Kidney tubule cell (primary cell): ENCODE results near the gene DOC2B.
"Not testable (repeated sequence)": the region's sequence is repeated elsewhere in the genome, so short reads cannot be mapped to it uniquely, and the experiment has no call there.

Experiments
- DNase-seq: peaks from one replicate; pipeline ENCODE4 v3.0.0-alpha.2; 2018; ENCODE audit warnings: low spot score

Gene DOC2B

DNA sequence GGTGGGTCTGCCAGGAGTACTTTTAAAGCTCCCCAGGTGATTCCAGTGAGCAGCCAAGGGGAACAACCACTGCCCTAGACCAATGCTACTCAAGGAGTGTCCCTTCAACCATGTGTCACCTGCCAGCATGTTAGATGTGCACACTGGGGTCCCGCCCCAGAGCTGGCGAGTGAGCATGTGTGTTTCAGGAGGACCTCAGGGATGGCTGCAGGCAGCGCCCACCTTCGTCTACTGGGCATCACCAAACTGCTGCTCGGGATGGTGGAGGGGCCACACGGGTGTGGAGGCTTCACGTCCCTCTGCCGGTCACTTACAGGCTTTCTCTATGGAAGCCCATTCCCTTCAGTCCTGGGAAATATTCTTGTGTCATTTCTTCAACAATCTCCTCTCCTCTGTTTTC lies 29.0 kb upstream of the DOC2B start:
- no peak for DNase-seq

DNA sequence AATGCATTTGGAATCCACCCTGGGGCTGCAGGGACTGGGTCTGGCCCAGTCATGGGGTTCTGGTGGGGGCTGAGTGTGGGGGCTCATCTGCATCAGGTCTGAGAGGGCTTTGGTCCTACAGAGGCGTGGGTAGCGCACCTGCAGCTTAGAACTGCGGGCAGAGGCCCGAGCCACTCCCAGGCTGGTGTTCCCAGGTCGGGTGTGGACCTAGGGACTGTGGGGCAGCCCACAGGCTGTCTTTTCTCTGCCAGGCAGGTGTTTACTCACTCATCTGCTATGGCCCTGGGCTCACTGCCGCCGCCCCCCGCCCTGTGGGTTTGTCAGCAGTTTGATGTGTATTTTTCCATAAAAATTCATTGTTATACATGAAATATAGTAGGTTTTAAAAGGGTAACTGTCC lies 27.0 kb upstream of the DOC2B start:
- no peak for DNase-seq

DNA sequence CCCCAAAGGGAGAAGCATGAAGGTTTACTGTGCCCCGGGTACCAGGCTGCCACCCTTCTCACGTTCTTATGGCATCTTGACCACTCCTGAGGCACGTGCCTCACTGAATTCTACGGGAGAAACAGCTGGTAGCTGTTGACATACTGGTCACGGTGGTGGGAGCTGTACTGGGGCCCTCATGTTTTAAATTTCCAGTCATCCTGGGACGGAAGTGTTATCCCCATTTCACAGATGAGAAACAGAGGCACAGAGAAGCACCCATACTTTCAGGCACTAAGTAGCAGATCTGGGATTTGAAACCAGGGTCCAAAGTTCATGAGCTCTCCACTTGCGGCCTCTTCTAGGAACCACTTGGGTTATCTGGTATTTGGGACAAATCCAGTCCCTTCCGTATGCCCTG lies 26.3 kb upstream of the DOC2B start:
- no peak for DNase-seq

DNA sequence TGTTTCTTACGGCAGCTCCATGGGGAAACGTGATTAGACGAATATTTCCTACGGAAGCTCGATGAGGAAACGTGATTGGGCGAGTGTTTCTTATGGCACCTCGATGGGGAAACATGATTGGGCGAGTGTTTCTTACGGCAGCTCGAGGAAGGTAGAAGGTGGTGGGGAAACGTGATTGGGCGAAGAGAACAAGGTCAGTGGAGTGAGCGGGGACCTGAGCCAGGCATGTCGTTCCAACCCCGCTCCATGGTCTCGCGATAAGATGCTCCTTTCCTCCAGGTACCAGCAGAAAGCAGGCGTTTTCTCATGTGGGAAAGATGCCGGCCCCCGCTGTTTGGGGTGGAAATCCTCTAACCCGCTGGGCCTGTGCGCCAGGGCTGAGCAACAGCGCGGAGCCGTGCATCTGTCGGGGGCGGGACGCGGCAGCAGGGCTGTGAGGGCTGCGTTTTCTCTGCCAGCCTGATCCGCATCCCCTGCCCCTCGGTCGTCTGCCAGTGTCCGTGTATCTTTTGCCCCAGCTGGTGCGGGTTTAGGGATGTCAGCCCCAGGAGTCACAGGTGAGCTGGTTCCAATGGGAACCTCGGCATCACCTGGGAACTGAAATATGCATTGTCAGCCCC lies 25.6 kb upstream of the DOC2B start:
- no peak for DNase-seq

DNA sequence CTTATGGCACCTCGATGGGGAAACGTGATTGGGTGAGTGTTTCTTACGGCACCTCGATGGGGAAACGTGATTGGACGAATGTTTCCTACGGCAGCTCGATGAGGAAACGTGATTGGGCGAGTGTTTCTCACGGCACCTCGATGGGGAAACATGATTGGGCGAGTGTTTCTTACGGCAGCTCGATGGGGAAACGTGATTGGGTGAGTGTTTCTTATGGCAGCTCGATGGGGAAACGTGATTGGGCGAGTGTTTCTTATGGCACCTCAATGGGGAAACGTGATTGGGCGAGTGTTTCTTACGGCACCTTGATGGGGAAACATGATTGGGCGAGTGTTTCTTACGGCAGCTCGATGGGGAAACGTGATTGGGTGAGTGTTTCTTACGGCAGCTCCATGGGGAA lies 25.0 kb upstream of the DOC2B start:
- not testable (repeated sequence) for DNase-seq

DNA sequence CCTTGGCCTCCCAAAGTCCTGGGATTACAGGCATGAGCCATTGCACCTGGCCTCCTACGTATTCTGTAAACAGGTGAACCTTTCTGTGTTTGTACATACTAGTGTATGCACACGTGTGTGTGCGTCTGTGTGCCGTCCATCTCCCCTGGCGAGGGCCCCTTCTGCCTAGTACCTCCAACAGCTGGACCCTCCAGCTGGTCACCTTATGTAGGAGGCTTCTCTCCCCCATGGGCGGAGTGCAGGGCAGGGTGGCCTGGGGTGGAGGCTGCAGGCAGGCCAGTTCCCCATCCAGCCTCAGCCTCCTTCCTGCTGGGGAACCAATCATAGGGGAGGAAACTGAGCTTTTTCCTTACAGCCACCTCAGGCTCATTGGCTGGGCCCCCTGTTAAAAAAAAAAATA lies 24.4 kb upstream of the DOC2B start:
- DNase-seq = no peak

DNA sequence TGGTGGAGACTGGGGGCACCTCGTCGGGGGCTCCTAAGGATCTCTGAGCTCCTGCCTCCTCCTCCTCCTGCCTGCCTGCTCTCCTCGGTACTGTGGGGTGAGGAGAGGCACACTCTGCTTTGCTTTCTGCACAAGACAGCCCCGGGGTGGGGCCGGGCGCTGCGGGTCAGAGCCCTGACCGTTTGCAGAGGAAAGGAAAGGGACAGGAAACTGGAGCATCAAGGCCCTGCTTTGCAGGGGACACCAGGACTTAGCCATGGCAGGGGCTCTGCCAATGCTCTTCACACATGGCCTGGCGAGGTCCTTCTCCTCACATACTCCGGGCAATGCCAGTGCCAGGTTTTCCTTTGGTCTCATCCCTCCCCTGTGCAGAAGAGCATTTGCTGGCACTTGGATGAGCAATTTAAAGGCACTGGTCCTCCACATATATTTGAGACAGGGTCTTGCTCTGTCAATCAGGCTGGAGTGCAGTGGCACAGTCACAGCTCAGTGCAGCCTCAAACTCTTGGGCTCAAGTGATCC lies 23.8 kb upstream of the DOC2B start:
- no peak for DNase-seq

DNA sequence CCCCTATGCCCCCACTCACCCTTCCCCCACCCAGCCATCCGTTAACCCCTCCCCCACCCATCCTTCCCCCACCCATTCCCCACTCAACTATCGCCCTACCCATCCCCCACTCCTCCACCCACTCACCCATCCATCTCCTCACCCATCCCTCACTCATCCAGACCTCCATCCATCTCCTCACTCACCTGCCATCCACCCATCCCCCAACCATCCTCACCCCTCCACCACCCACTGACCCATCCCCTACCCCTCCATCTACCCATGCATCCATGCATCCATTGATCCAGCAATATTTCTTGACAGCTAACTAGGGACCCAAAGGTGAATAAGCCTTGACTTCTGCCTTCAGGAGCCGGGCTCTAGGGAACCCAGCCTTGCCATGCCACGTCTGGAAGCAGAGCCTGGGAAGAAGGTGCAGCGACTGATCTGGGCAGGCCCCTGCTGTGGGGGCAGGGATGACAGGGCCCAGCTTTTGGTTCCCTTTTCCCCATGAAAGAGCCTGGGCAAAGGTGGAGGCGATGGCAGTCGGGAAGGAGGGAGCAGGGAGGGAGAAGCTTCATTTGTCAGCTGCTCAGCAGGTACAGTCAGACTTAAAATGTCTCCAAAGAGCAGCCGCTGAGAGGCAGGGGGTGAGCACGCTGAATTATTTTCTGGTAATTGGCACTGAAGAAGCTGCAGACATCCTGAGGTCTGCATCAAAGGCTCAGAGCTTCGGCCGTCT lies 23.1 kb upstream of the DOC2B start:
- DNase-seq = no peak

DNA sequence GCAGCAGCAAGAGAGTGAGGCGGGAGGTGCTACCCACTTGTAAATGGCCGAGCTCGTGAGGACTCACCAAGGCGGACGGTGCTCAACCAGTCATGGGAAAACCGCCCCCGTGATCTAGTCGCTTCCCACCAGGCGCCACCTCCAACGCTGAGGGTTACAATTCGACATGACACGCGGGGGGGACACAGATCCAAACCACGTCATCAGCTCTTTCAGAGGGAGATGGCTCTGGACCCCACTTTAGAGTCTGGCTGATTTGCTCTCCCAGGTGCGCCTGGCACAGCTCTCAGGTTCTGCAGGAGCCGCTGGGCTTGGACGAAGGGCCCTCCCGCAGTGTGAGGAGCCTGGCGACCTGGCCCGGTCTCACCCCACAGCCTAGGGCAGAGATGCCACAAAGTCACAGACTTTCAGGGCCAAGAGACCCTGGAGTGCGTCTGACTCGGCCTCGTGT lies 21.1 kb upstream of the DOC2B start:
- no peak for DNase-seq

DNA sequence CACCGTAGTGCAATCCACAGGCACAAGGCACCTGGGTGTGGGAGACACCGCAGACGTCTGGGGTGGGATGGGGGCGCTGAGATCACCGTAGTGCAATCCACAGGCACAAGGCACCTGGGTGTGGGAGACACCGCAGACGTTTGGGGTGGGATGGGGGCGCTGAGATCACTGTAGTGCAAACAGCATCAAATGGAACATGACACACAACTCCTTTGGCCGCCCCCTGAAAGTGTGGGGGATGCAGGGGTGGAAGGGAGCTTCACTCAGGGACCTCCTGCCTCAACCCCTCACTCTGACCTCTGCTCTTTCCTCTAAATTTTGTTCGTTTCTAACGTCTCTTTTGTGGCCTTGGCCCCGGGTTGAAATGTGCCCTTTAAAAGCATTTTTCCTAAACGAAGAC lies 20.3 kb upstream of the DOC2B start:
- not testable (repeated sequence) for DNase-seq

DNA sequence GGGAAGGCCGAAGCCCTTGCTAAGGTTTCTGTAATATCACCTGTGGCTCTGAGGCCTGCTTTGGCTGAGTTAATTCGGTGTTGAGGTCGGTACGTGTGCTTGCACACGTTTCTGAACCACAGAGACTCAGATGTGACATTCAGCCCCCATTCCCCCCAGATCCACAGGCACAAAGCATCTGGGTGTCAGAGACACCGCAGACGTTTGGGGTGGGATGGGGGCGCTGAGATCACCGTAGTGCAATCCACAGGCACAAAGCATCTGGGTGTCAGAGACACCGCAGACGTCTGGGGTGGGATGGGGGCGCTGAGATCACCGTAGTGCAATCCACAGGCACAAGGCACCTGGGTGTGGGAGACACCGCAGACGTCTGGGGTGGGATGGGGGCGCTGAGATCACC lies 19.8 kb upstream of the DOC2B start:
- DNase-seq = not testable (repeated sequence)

DNA sequence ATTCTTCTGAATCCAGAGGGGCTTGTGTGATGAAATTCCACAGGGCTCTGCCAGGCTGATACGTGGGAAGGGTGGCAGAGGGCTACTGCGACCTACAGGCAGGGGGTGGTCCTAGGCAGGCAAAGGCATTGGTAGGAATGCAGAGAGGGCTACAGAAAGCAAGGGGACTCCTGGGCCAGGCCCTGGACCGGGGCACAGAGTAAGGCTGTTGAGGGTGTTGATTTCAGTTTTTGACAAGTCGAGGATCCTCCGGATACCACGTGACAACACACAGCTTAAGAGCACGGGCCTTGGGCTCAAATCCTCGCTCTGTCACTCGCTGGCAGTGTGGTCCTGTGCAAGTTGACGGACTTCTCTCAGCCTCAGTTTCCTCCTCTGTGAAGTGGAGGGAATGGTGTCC lies 19.1 kb upstream of the DOC2B start:
- DNase-seq = no peak

DNA sequence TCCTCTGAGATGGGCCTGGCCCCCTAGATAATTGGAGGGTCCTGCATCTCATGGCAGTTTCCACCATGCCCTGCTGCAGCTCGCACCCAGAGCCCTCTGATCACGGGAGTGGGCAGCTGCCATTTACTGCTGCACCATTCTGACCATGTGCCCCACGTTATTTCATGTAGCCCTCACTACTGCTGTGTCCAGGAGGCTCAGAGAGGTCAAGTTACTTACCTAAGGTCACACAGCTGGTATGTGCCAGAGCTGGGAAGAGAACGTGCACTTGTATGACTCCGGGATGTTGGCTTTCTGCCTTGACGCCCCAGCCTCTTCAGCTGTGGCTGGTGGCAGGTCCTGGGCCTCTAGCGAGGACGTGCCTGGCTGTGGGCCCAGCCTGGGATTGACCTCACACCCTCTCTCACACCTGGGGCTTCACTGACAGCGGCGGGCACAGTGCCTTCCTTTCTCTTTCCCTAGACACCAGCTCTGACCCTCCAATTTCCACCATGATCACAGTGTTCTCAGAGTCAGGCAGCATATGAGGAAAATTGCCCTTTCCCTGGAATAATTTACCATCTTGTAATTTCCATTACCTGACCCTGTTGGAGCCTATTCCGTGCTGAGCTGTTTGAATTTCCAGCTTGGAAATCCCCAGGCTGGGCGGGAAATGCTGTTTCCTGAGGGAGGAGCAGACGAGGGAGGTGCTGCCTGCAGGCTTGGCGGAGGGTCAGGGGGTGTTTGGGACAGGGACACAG lies 18.5 kb upstream of the DOC2B start:
- DNase-seq = peak; percentile 54

DNA sequence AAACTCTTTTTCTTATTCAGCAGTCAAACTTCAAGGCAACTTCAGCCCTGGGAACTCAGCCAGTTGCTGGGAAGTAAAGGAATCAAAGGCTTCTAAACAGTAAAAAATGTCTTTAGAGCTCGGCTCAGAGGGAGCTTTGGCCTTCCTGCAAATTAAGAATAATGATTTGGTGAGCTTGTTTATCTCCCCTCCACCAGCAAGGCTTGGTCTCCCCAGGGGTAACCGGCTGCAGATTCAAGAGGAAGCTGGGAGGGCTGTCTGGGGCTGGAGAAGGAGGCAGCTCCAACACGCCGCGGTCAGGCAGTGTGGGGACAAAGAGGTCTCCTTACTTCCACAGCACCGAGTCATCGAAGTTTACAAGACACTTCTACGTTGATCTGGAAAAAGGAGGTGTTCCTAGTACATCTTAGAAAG lies 17.7 kb upstream of the DOC2B start:
- DNase-seq = no peak

DNA sequence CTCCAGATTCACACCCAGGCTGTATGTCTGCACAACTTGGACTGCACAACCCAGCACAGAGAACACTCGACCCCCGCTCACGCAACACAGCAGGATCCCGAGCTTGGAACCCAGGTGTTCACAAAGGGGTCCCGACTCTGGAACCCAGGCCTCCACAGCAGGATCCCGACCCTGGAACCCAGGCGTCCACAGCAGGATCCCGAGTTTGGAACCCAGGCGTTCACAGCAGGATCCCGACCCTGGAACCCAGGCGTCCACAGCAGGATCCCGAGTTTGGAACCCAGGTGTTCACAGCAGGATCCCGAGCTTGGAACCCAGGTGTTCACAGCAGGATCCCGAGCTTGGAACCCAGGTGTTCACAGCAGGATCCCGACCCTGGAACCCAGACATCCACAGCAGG lies 16.8 kb upstream of the DOC2B start:
- not testable (repeated sequence) for DNase-seq

DNA sequence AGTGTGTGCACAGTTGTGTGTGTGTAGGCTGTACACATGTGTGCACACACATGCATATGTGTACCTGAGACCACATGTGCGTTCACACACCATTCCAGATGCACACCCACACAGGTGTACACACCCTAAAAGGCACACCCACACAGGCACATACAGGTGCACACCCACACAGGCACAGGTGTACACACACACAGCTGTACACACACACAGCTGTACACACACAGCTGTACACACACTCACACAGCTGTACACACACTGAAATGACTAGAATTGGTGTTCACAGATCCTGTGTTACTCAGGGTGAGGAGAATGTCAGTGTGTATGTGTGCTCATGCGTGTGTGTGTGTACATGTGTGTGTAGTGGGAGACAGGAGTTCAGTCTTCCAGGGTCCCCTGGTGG lies 15.9 kb upstream of the DOC2B start:
- no peak for DNase-seq

DNA sequence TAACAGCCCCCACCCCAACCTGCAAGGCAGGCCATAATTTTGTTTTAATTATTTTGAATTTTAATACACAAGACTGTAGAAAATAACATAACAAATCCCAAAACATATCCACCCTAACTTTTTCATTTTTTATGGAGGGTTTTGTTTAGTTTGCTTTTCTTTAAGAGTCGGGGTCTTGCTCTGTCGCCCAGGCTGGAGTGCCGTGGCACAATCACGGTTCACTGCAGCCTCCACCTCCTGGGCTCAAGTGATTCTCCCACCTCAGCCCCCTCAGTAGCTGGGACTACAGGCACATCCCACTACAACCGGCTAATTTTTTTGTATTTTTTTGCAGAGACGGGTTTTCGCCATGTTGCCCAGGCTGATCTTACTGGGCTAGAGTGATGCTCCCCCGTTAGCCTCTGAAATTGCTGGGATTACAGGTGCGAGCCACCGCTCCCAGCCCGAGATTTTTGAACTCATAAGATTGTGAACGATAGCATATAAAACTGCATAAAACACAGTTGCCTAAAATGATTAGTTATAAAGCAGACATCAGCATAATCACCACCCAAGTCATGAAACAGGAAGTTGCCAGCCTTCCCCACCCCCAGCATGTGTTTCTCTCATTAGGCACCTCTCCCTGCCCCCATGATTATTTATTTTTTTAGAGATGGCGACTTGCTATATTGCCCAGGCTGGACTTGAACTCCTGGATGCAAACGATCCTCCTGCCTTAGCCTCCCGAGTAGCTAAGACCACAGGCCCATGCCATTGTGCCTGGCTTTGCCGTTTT lies 13.6 kb upstream of the DOC2B start:
- no peak for DNase-seq

DNA sequence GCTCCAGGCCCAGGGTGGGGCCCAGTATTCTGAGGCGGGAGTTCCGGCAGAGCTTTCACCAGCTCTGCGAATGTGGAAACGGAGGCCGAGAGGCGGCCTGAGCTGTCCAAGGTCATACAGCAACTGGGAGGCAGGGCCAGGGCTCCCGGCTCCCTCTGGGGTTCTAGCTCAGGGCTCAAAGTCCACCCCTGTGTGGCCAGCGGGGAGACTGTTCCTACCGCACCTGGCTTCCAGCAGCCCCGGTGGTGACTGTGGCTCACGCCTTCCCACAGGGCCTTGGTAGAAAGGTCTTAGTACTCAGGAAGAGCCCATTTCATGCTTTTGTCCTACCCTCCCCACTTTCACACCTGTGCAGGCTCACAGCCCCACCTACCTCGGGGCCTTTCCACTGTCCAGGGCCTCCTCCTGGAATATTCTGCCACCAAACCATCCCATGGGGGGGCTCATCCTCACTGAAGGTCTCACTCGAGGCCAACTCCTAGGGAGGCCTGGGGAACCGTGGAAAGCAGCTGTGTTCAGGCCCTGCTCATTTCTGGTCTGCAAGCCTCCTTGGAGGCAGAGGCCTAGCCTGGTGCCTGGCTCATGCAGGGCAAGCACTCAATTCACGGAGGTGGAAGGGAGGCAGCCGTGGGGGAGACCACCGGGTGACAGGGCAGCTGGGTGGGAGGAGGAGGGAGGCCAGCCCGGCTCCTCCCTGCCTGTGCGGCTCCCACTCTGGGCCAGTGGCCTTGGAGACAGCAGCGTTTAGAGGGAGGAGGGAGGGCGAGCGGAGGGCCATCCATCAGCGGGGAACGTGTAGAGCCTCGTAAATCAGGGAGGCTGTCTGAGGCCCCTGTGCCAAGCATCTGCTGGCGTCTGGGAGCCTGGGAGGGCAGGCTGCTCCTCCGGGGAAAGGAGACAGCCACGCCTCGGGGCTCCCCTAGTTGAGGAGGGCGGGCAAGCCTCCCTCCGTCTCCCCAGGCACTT lies 12.7 kb upstream of the DOC2B start:
- no peak for DNase-seq

DNA sequence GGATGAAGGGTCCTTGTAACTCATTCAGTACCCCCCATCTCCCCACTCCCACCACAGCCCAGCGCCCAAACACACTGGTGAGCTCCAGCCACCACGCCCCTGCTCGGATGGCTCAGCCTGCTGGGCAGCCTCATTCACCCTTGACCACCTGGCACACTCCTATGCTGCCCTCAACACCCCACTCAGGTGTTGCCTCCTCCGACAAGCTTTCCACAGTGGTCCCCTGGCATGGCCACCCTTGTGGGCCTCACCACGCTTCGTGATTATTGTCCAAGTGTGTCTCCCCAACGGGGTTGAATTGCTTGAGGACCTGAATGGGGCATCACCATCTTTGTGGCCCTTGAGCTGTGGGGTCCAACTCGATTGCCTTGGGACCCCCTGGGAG lies 12.0 kb upstream of the DOC2B start:
- no peak for DNase-seq

DNA sequence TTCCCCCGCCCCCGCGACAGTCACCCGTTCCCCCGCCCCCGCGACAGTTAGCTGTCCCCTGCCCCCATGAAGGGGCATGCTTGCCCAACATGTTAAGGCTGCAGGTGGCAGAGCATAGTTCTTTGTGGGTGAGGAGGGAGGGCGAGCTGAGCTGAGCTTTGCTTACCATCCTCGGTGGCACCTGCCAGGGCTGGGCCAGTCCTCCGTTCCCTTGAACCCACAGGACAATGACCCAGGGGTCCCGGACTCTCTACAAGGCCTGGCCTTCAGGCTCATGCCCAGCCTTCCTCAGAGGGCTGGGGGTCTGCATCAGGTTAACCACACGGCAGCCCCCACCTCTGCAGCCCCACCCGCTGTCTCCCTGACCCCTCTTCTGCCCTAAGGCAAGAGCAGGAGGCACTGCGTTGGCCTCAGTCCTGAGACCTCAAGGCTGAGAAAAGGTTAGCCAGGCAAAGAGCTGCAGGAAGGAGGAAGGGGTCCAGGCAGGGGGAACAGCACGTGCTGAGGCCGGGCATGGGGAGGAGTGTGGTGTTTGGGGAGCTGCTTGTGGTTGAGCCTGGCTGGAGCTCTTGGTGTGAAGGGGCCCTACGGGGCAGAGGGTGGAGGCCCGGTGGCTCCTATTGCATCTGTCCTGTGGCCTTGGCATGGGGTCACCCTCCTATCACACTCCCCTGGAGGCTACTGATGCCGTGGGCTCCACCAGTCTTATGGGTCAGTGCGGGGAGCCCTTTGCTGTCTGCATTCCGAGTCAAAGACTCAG lies 11.4 kb upstream of the DOC2B start:
- DNase-seq = no peak
